H1 (cell line): Measurements from ENCODE around the gene TEDC1. TPM values are rescaled to one million over a fixed set of nuclear protein-coding genes. Genes with fewer than 3 reads are reported as not detected.

Experiments used
- CTCF ChIA-PET: fragments of 300-600 bp; sonication (Branson Sonifier 250); formaldehyde crosslinking; loops from one replicate; lab custom pipeline; 2021; ENCODE audit not compliant: partially characterized antibody; lab: Charles Lee
- POLR2A ChIA-PET: fragments of 300-600 bp; sonication (Branson Sonifier 250); formaldehyde crosslinking; loops from one replicate; lab custom pipeline; 2021; ENCODE audit warnings: inconsistent platforms; ENCODE audit not compliant: partially characterized antibody; lab: Charles Lee
- DNase-seq, 2 experiments: peaks; one replicate each; pipeline versions ENCODE4 v3.0.0 to v3.0.0-alpha.2; 2010 to 2022; ENCODE audit warnings: low spot score in 2 of 2, low read depth in 1 of 2, mixed read lengths in 1 of 2
- FAIRE-seq: peaks from 2 replicates; lab custom pipeline; 2011; peaks lifted over from hg19 to GRCh38; lab: Jason Lieb, UNC
- H2AFZ ChIP-seq: 2 replicates; pipeline ENCODE4 v1.8.1; 2012; ENCODE audit warnings: low read length, inconsistent platforms
- H2AK5ac ChIP-seq: 2 replicates; pipeline ENCODE4 v1.6.1; 2013; ENCODE audit warnings: low read depth, low read length
- H2BK120ac ChIP-seq: replicated peaks from 2 replicates; pipeline ENCODE3; 2013; ENCODE audit warnings: low read depth, low read length, inconsistent platforms
- H2BK12ac ChIP-seq: 2 replicates; pipeline ENCODE4 v1.6.1; 2013; ENCODE audit warnings: low read depth, low read length
- H2BK15ac ChIP-seq: 2 replicates; pipeline ENCODE4 v1.6.1; 2013; ENCODE audit warnings: low read length
- H2BK20ac ChIP-seq: 2 replicates; pipeline ENCODE4 v1.6.1; 2013; ENCODE audit warnings: low read length
- H2BK5ac ChIP-seq: 2 replicates; pipeline ENCODE4 v1.6.1; 2013; ENCODE audit warnings: low read depth, low read length
- H3K14ac ChIP-seq: 2 replicates; pipeline ENCODE4 v1.6.1; 2013; ENCODE audit warnings: inconsistent platforms; ENCODE audit not compliant: insufficient read length
- H3K18ac ChIP-seq: 2 replicates; pipeline ENCODE4 v1.6.1; 2013; ENCODE audit warnings: low read length; ENCODE audit errors: extremely low read depth
- H3K23ac ChIP-seq: 2 replicates; pipeline ENCODE4 v1.6.1; 2013; ENCODE audit warnings: inconsistent platforms; ENCODE audit not compliant: insufficient read length
- H3K23me2 ChIP-seq: 2 replicates; pipeline ENCODE4 v1.6.1; 2013; ENCODE audit warnings: low read depth, low read length
- H3K27ac ChIP-seq: 2 replicates; pipeline ENCODE4 v1.6.1; 2011; ENCODE audit warnings: low read depth, low read length, inconsistent platforms
- H3K27me3 ChIP-seq, 4 experiments: replicated peaks in 1 of 4; 1 replicate in 1 of 4; 2 replicates in 3 of 4; pipeline versions ENCODE4 v1.6.1 to v1.8.1; 2011 to 2013; ENCODE audit warnings: low read length in 3 of 4, mild to moderate bottlenecking in 3 of 4, inconsistent platforms in 2 of 4, mixed read lengths in 2 of 4, moderate library complexity in 1 of 4; ENCODE audit not compliant: control insufficient read depth in 3 of 4, insufficient read depth in 3 of 4; ENCODE audit errors: extremely low read depth in 1 of 4
- H3K36me3 ChIP-seq, 4 experiments: 2 replicates each; pipeline versions ENCODE4 v1.6.1 to v1.8.1; 2011 to 2013; ENCODE audit warnings: mild to moderate bottlenecking in 4 of 4, low read length in 3 of 4, moderate library complexity in 2 of 4, control low read depth in 1 of 4, inconsistent platforms in 1 of 4; ENCODE audit not compliant: insufficient read depth in 4 of 4, control insufficient read depth in 2 of 4
- H3K4ac ChIP-seq: replicated peaks from 2 replicates; pipeline ENCODE3; 2013; ENCODE audit warnings: low read length, low read depth, mixed read lengths, inconsistent platforms; ENCODE audit not compliant: insufficient read length
- H3K4me1 ChIP-seq, 4 experiments: replicated peaks in 1 of 4; 1 replicate in 1 of 4; 2 replicates in 3 of 4; pipeline versions ENCODE4 v1.6.1 to v1.8.1; 2011 to 2013; ENCODE audit warnings: low read length in 3 of 4, inconsistent platforms in 2 of 4, mixed read lengths in 1 of 4; ENCODE audit not compliant: insufficient read depth in 4 of 4, control insufficient read depth in 3 of 4
- H3K4me2 ChIP-seq, 2 experiments: 2 replicates each; pipeline versions ENCODE4 v1.6.1 to v1.8.1; 2011 to 2013; ENCODE audit warnings: low read depth in 2 of 2, low read length in 2 of 2, control low read depth in 1 of 2, inconsistent platforms in 1 of 2, mild to moderate bottlenecking in 1 of 2; ENCODE audit not compliant: insufficient read depth in 1 of 2
- H3K4me3 ChIP-seq, 4 experiments: fragments of 200-600, 300-600 bp in 1 of 4; sonication (generic), shearing (Covaris generic), sonication (Bioruptor Twin) in 1 of 4; 2 replicates each; pipeline versions ENCODE4 v1.5.1 to v1.8.1; 2011 to 2016; ENCODE audit warnings: low read length in 4 of 4, low read depth in 3 of 4, control low read depth in 2 of 4, inconsistent platforms in 2 of 4, mild to moderate bottlenecking in 2 of 4, mixed read lengths in 1 of 4, moderate library complexity in 1 of 4; ENCODE audit not compliant: insufficient read depth in 2 of 4; ENCODE audit errors: extremely low read depth in 1 of 4
- H3K56ac ChIP-seq: replicated peaks from 2 replicates; pipeline ENCODE3; 2013; ENCODE audit warnings: low read depth, mild to moderate bottlenecking, mixed read lengths, low read length, inconsistent platforms; ENCODE audit not compliant: insufficient read length
- H3K79me1 ChIP-seq: 2 replicates; pipeline ENCODE4 v1.6.1; 2013; ENCODE audit warnings: low read depth, low read length, control low read depth
- H3K79me2 ChIP-seq, 2 experiments: 2 replicates each; pipeline versions ENCODE4 v1.6.1 to v1.8.1; 2012 to 2013; ENCODE audit warnings: low read length in 2 of 2, mild to moderate bottlenecking in 2 of 2, inconsistent platforms in 1 of 2; ENCODE audit not compliant: insufficient read depth in 2 of 2, control insufficient read depth in 1 of 2
- H3K9ac ChIP-seq, 4 experiments: replicated peaks in 1 of 4; 1 replicate in 1 of 4; 2 replicates in 3 of 4; pipeline versions ENCODE4 v1.6.1 to v1.8.1; 2011 to 2013; ENCODE audit warnings: low read depth in 3 of 4, low read length in 3 of 4, control low read depth in 2 of 4, mild to moderate bottlenecking in 2 of 4, moderate library complexity in 2 of 4, inconsistent platforms in 1 of 4; ENCODE audit errors: extremely low read depth in 1 of 4
- H3K9me3 ChIP-seq, 2 experiments: 2 replicates each; pipeline versions ENCODE4 v1.6.1 to v1.8.1; 2012 to 2013; ENCODE audit warnings: mild to moderate bottlenecking in 2 of 2, moderate library complexity in 2 of 2, control low read depth in 1 of 2, inconsistent platforms in 1 of 2, low read depth in 1 of 2, low read length in 1 of 2, mixed read lengths in 1 of 2; ENCODE audit not compliant: insufficient read depth in 2 of 2
- H4K20me1 ChIP-seq, 2 experiments: replicated peaks in 1 of 2; 2 replicates each; pipeline versions ENCODE3 to v1.8.1; 2011 to 2013; ENCODE audit warnings: inconsistent platforms in 2 of 2, low read length in 2 of 2, mild to moderate bottlenecking in 1 of 2; ENCODE audit not compliant: insufficient read depth in 2 of 2, control insufficient read depth in 1 of 2
- H4K5ac ChIP-seq: 2 replicates; pipeline ENCODE4 v1.6.1; 2013; ENCODE audit warnings: low read length, low read depth, mixed read lengths, inconsistent platforms; ENCODE audit not compliant: insufficient read length
- H4K8ac ChIP-seq: 2 replicates; pipeline ENCODE4 v1.8.0; 2013; ENCODE audit warnings: mild to moderate bottlenecking, moderate library complexity, low read length, inconsistent platforms; ENCODE audit not compliant: insufficient read depth; ENCODE audit errors: extremely low read depth
- H4K91ac ChIP-seq: replicated peaks from 2 replicates; pipeline ENCODE3; 2013; ENCODE audit warnings: low read length, mixed read lengths, inconsistent platforms; ENCODE audit not compliant: insufficient read length
- ATF2 ChIP-seq: IDR thresholded peaks from 2 replicates; pipeline ENCODE4 v1.6.1; 2012; ENCODE audit warnings: low read length, inconsistent platforms
- CTCF ChIP-seq, 3 experiments: IDR thresholded peaks; 1 replicate in 2 of 3; 2 replicates in 1 of 3; pipeline versions ENCODE4 v1.5.1 to v1.6.1; 2011; ENCODE audit warnings: low read length in 3 of 3, mild to moderate bottlenecking in 3 of 3, inconsistent platforms in 2 of 3, low read depth in 1 of 3, moderate library complexity in 1 of 3; ENCODE audit not compliant: insufficient read depth in 1 of 3; ENCODE audit errors: control extremely low read depth in 1 of 3
- EP300 ChIP-seq, 2 experiments: IDR thresholded peaks; 1 replicate in 1 of 2; 2 replicates in 1 of 2; pipeline ENCODE4 v1.6.1; 2011 to 2012; ENCODE audit warnings: low read depth in 2 of 2, low read length in 2 of 2, mild to moderate bottlenecking in 2 of 2, borderline replicate concordance in 1 of 2, inconsistent platforms in 1 of 2, moderate library complexity in 1 of 2
- KDM4A ChIP-seq: IDR thresholded peaks from one replicate; pipeline ENCODE4 v1.7.1; 2012; ENCODE audit warnings: low read depth, mild to moderate bottlenecking, moderate library complexity, low read length, inconsistent platforms; ENCODE audit not compliant: severe bottlenecking
- MAFK ChIP-seq: IDR thresholded peaks from 2 replicates; pipeline ENCODE4 v1.6.1; 2012; ENCODE audit warnings: low read depth, mild to moderate bottlenecking, improper control_type of control experiment, low read length
- POLR2AphosphoS5 ChIP-seq: IDR thresholded peaks from 2 replicates; pipeline ENCODE4 v1.6.1; 2011; ENCODE audit warnings: low read depth, low read length
- TAF1 ChIP-seq: IDR thresholded peaks from 2 replicates; pipeline ENCODE4 v1.6.1; 2011; ENCODE audit warnings: mild to moderate bottlenecking, low read depth, low read length
- YY1 ChIP-seq: IDR thresholded peaks from 2 replicates; pipeline ENCODE4 v1.6.1; 2011; ENCODE audit warnings: low read depth, mild to moderate bottlenecking, low read length
- WGBS, 2 experiments: shearing (Covaris generic) in 1 of 2; methylation state at CpG; one replicate each; pipeline versions ENCODE4 v1.1.6 to v1.1.7; 2013 to 2015; ENCODE audit warnings: low lambda C conversion rate in 2 of 2, mixed read lengths in 2 of 2, inconsistent platforms in 1 of 2, low coverage in 1 of 2, missing lambda C conversion rate in 1 of 2; ENCODE audit not compliant: insufficient replicate concordance in 2 of 2, insufficient coverage in 1 of 2, insufficient read length in 1 of 2; ENCODE audit errors: extremely low coverage in 1 of 2, missing lambda C conversion rate in 1 of 2; 5-methylcytosine and 5-hydroxymethylcytosine counted together
- polyA plus RNA-seq, 7 experiments: library from polyadenylated mRNA; depleted of rRNA in 3 of 7; stranded (reverse) in 5 of 7; unstranded in 2 of 7; fragments of >200 nt in 5 of 7; fragments of 200-250 nt in 2 of 7; gene quantifications; 1 replicate in 5 of 7; 2 replicates in 1 of 7; 4 replicates in 1 of 7; pipeline versions ENCODE4 v1.2.1 to v1.2.3, GENCODE V29; 2011 to 2013; ENCODE audit warnings: missing spikeins in 2 of 7, mixed read lengths in 2 of 7
- total RNA-seq: library from RNA; stranded (reverse); fragmentation: NEBNext Ultra II Directional; extraction: Animal tissue kit (Norgen Biotek cat#: 25700); gene quantifications from 2 replicates; pipeline ENCODE4 v1.2.1, GENCODE V29; 2021

The TEDC1 gene
- total and polyA plus RNA-seq, 2 of the 8 experiments (the other 6 are each of a cell fraction or from before 2014, with no cell fraction given) = 5.6 to 14.8 TPM

- Histone ChIP-seq H3K27ac (no peak overlapping the region), H3K79me1 (no peaks in the 10 kb centered on the region), H3K56ac (no peak overlapping the region), H3K23me2 (peaks cover 11% of the 10 kb centered on the region; the same call in 1 of the 2 replicates), H3K79me2 (no peaks in the 10 kb centered on the region), H2BK15ac (0 out of 2 replicates have a peak overlapping the region, but pooled peaks have one; percentile 72), H2BK20ac (no peak overlapping the region), H3K27me3 (peaks cover 31 to 82% (median 66%) of the 10 kb centered on the region in 4 experiments), H4K5ac (no peak overlapping the region), H2AFZ (no peak overlapping the region), H3K14ac (no peak overlapping the region), H2BK5ac (no peak overlapping the region), H3K18ac (peak overlapping the region; percentile 60), H3K9me3 (no peaks in the 10 kb centered on the region), H3K36me3 (no peaks in the 10 kb centered on the region), H3K9ac (no peak overlapping the region), H2BK120ac (no peak overlapping the region), H3K4me3 (peak overlapping the region in 1 of 4 experiments; percentile 61; a peak in 2 of 8 replicates), H4K8ac (peak overlapping the region; percentile 84; the same call in 1 of the 2 replicates), H3K4ac (no peak overlapping the region), H3K4me2 (peak overlapping the region; percentile 53 to 75), H3K4me1 (peaks cover 0 to 32% (median 14%) of the 10 kb centered on the region in 4 experiments; a peak in 5 of 7 replicates), H3K23ac (no peak overlapping the region), H4K91ac (no peak overlapping the region), H2AK5ac (no peak overlapping the region), H4K20me1 (peaks cover 0 to 9% of the 10 kb centered on the region in 2 experiments), H2BK12ac (no peak overlapping the region)
- DNase-seq = peak in 1 of 2 experiments; percentile 83
- FAIRE-seq = no peak
- WGBS, 2 experiments = 12% methylated on average over 12 of the region's 12 CpGs; no CpG with 5 or more reads in 1 of the 2 experiments
- CTCF ChIA-PET = interaction anchor here (0.6 to 1.7 kb wide), 12 partner anchors 9 to 372 kb away, joined by 3 to 17 read pairs (median 4); no protein-coding TSS in a partner anchor
- POLR2A ChIA-PET = interaction anchor here (0.8 to 1.5 kb wide), 2 partner anchors 9 to 11 kb away, joined by 3 to 8 read pairs; no protein-coding TSS in a partner anchor
- TF ChIP-seq EP300 (IDR thresholded peaks at IDR 0.05; ENCODE audit: borderline replicate concordance in 1 of 2, low read depth in 2 of 2, low read length in 2 of 2) = no peak
- no peak for TF ChIP-seq KDM4A
- TF ChIP-seq CTCF (IDR thresholded peaks at IDR 0.05; ENCODE audit: control extremely low read depth in 1 of 3, insufficient read depth in 1 of 3, low read depth in 1 of 3, low read length in 3 of 3) = peak in 2 of 3 experiments; percentile 71 to 82; a peak in 3 of 4 replicates
- no peak for TF ChIP-seq POLR2AphosphoS5
- no peak for TF ChIP-seq ATF2
- TF ChIP-seq TAF1 = no peak
- TF ChIP-seq MAFK = no peak
- TF ChIP-seq YY1 = peak; percentile 77; the same call in 1 of the 2 replicates
These were observed 5.3 kb upstream of the TEDC1 start for GRCh38 chr14:105485739-105486162.
